ENCODE measurements around the gene NTRK2.
"Not testable (repeated sequence)": the region's sequence is repeated elsewhere in the genome, so short reads cannot be mapped to it uniquely, and the experiment has no call there.

The NTRK2 gene

GRCh38 chr9:84898188-84898587 lies 228.7 kb downstream of the NTRK2 start:
- no peak overlapping the region for H3K27ac ChIP-seq
- TF ChIP-seq ZFX (IDR thresholded peaks at IDR 0.05; ENCODE audit: borderline replicate concordance) (no peak), CTCF (IDR thresholded peaks at IDR 0.05) (no peak)

- H3K27ac ChIP-seq: not testable (repeated sequence)
Measured at GRCh38 chr9:84898618-84899017, 229.1 kb downstream of the NTRK2 start.

DNA sequence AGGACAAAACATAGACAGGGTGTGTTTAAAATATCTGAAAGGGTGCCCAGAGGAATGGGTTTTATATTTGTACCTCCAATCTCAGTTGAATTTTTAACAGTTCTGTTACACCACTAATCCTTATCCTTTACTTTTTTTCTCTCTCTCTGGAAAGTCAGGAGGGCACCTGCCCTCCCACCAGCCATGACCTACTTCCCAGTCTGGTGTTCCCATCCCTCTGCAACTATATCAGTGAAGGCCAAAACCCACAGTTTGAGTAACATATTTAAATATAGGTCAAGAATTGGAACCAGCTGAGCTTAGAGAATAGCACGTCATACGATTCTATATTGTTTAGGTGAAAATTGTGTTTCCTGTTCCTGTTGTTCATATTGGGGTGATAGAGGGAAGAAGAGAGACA lies 229.8 kb downstream of the NTRK2 start:
- TF ChIP-seq CTCF (IDR thresholded peaks at IDR 0.05) (no peak), ZFX (IDR thresholded peaks at IDR 0.05; ENCODE audit: borderline replicate concordance) (no peak)
- no peak overlapping the region for H3K27ac ChIP-seq

DNA sequence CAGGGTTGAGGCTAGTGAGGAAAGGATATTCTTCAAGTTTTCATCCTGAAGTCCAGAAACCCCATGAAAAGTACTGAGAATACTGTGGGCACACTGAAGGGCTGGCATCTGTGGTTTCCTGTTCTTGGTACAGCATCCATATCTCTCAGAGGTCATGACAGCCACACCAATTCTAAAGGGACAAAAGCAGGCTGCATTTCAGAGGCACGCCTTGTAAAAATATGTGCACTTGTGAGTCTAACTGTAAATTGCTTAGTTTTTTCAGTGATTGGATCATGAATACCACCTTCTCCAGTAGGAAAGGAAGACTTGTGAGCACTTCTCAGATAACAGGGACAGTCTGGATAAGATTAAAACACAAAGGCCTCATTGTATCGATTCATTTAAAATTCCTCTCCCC lies 230.9 kb downstream of the NTRK2 start:
- H3K27ac ChIP-seq: no peak overlapping the region
- no peak for TF ChIP-seq ZFX (IDR thresholded peaks at IDR 0.05; ENCODE audit: borderline replicate concordance)
- no peak for TF ChIP-seq CTCF (IDR thresholded peaks at IDR 0.05)

- no peak overlapping the region for H3K27ac ChIP-seq
- TF ChIP-seq ZFX (IDR thresholded peaks at IDR 0.05; ENCODE audit: borderline replicate concordance): no peak
- no peak for TF ChIP-seq CTCF (IDR thresholded peaks at IDR 0.05)
Measured at GRCh38 chr9:84903963-84904362, 234.4 kb downstream of the NTRK2 start.

DNA sequence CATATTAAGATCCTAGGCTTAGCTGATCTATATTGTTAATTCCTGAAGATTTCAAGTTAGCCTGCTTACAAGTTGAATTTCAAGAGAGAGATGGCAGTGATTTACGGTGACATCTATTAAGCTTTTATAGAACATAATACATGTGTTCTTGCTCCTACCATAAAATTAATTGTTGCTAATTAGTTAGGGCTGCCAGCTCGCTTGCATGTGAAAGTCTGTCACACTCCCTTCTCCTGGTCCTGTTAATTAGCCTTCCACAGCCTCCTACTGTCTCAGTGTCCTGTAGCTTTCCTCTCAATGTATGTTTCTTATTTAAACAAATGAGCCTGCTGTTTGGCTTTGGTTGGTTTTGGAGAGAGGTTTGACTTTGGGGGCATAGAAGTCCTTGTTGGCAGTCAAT lies 247.2 kb downstream of the NTRK2 start:
- TF ChIP-seq CTCF (IDR thresholded peaks at IDR 0.05) (no peak), ZFX (IDR thresholded peaks at IDR 0.05; ENCODE audit: borderline replicate concordance) (no peak)
- no peak overlapping the region for H3K27ac ChIP-seq

- no peak for TF ChIP-seq ZFX (IDR thresholded peaks at IDR 0.05; ENCODE audit: borderline replicate concordance)
- TF ChIP-seq CTCF (IDR thresholded peaks at IDR 0.05): no peak
- no peak overlapping the region for H3K27ac ChIP-seq
Measured at GRCh38 chr9:84917366-84918070, 248.0 kb downstream of the NTRK2 start.

DNA sequence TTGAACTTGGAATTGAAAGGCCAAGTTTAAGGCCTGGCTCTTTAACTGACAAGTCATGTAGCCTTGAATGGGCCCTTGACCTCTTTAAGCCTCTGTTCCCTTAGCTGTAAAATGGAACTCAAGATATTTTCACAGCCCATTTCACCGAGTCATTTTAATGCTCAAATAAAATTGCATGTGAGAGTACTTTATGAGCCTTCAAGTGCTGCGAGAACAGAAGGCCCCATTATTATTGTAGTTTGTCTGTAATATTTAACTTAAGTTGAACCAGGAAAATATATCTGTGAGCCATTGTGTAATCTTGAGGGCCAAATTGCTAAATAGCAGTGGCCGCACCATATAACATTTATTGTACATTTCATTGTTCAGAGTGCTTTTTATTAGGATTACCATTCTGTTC lies 249.9 kb downstream of the NTRK2 start:
- H3K27ac ChIP-seq: no peak overlapping the region
- TF ChIP-seq ZFX (IDR thresholded peaks at IDR 0.05; ENCODE audit: borderline replicate concordance) (no peak), CTCF (IDR thresholded peaks at IDR 0.05) (no peak)

All from 22Rv1 (cell line).